GM12878 (cell line): ENCODE results near the gene RPL36. TPM values are rescaled to one million over a fixed set of nuclear protein-coding genes. Genes with fewer than 3 reads are reported as not detected.
A peak's percentile ranks its signal among the peaks of the same experiment; 100 is the strongest.

Source experiments
- ATAC-seq: fragments of 200-7000 bp; cut with Tn5 transposase; 3 replicates; pipeline ENCODE4 v1.9.1; 2020; ENCODE audit warnings: mild to moderate bottlenecking, moderate library complexity
- BruUV-seq: library from RNA; stranded (reverse); fragments of 400-500 nt; replicated peaks from 2 replicates; lab custom pipeline; 2021; lab: Mats Ljungman, UMichigan
- CTCF ChIA-PET: fragments of 300-600 bp; sonication (Branson Sonifier 250); formaldehyde crosslinking; extraction: SDS; loops from one replicate; lab custom pipeline; 2021; ENCODE audit warnings: inconsistent platforms; lab: Yijun Ruan, JAX
- POLR2A ChIA-PET: fragments of 350-600 bp; formaldehyde crosslinking; extraction: SDS; loops from one replicate; lab custom pipeline; 2021; ENCODE audit warnings: inconsistent platforms; lab: Charles Lee
- RAD21 ChIA-PET: fragments of 300-600 bp; sonication (Branson Sonifier 250); formaldehyde crosslinking; loops from one replicate; lab custom pipeline; 2023; ENCODE audit warnings: antibody characterized with exemption; ENCODE audit not compliant: unreplicated experiment; lab: Charles Lee
- SMC1A ChIA-PET: fragments of 300-600 bp; sonication (Branson Sonifier 250); formaldehyde crosslinking; loops from one replicate; lab custom pipeline; 2023; ENCODE audit not compliant: unreplicated experiment, uncharacterized antibody; lab: Charles Lee
- DNase-seq: peaks from one replicate; pipeline ENCODE4 v3.0.0-alpha.2; 2011; ENCODE audit warnings: low read depth, low spot score
- FAIRE-seq: peaks from 3 replicates; lab custom pipeline; 2011; peaks lifted over from hg19 to GRCh38; lab: Jason Lieb, UNC
- H2AFZ ChIP-seq: 2 replicates; pipeline ENCODE4 v1.6.0; 2011; ENCODE audit warnings: low read depth, low read length, control low read depth; ENCODE audit not compliant: control insufficient read depth
- H3K27ac ChIP-seq: 2 replicates; pipeline ENCODE4 v1.5.1; 2011; ENCODE audit warnings: control low read depth; ENCODE audit not compliant: control insufficient read depth, insufficient read depth
- H3K27me3 ChIP-seq, 2 experiments: replicated peaks in 1 of 2; 2 replicates each; pipeline versions ENCODE4 v1.6.0 to v1.6.1; 2011; ENCODE audit warnings: low read length in 1 of 2; ENCODE audit not compliant: control insufficient read depth in 2 of 2, insufficient read depth in 2 of 2
- H3K36me3 ChIP-seq, 2 experiments: 2 replicates each; pipeline ENCODE4 v1.5.1; 2011; ENCODE audit warnings: low read length in 1 of 2; ENCODE audit not compliant: control insufficient read depth in 2 of 2, insufficient read depth in 2 of 2
- H3K4me1 ChIP-seq: 2 replicates; pipeline ENCODE4 v1.6.1; 2011; ENCODE audit warnings: mild to moderate bottlenecking, low read length, moderate library complexity, mixed read lengths; ENCODE audit not compliant: control insufficient read depth, insufficient read depth
- H3K4me2 ChIP-seq: 2 replicates; pipeline ENCODE4 v1.6.0; 2011; ENCODE audit warnings: control low read depth; ENCODE audit not compliant: control insufficient read depth, insufficient read depth
- H3K4me3 ChIP-seq: fragments of 200-600 bp; sonication (generic); 2 replicates; pipeline ENCODE4 v1.5.1; 2016
- H3K79me2 ChIP-seq: 2 replicates; pipeline ENCODE4 v1.6.0; 2011; ENCODE audit warnings: low read length; ENCODE audit not compliant: control insufficient read depth, insufficient read depth
- H3K9ac ChIP-seq: 2 replicates; pipeline ENCODE4 v1.8.0; 2011; ENCODE audit warnings: low read length, control low read depth, mixed read lengths; ENCODE audit not compliant: control insufficient read depth, insufficient read depth
- H3K9me3 ChIP-seq: replicated peaks from 3 replicates; pipeline ENCODE4 v1.5.1; 2011; ENCODE audit warnings: mild to moderate bottlenecking, low read length; ENCODE audit not compliant: control insufficient read depth, insufficient read depth
- H4K20me1 ChIP-seq: 2 replicates; pipeline ENCODE4 v1.6.0; 2011; ENCODE audit not compliant: control insufficient read depth, insufficient read depth
- ASH2L ChIP-seq: fragments of 300-600, 200-600 bp; sonication (generic); IDR thresholded peaks from 2 replicates; pipeline ENCODE4 v1.6.1; 2017; ENCODE audit warnings: low read depth, mild to moderate bottlenecking, borderline replicate concordance
- BACH1 ChIP-seq: fragments of 450-650 bp; IDR thresholded peaks from 2 replicates; pipeline ENCODE4 v1.6.1; 2017; ENCODE audit warnings: mild to moderate bottlenecking, borderline replicate concordance
- BHLHE40 ChIP-seq, 2 experiments: fragments of 450-650 bp in 1 of 2; IDR thresholded peaks; 2 replicates each; pipeline ENCODE4 v1.6.1; 2011 to 2017; ENCODE audit warnings: low read depth in 2 of 2, borderline replicate concordance in 1 of 2, improper control_type of control experiment in 1 of 2, low read length in 1 of 2, mild to moderate bottlenecking in 1 of 2
- CBFB ChIP-seq: IDR thresholded peaks from 2 replicates; pipeline ENCODE4 v1.6.1; 2016; ENCODE audit warnings: antibody characterized with exemption, low read depth
- CBX5 ChIP-seq: sonication (generic); IDR thresholded peaks from 2 replicates; pipeline ENCODE4 v1.6.1; 2016; ENCODE audit warnings: low read depth, moderate library complexity, mild to moderate bottlenecking, inconsistent platforms
- IKZF1 ChIP-seq: fragments of 450-650 bp; conservative IDR thresholded peaks from 2 replicates; pipeline ENCODE4 v1.6.1; 2017; ENCODE audit warnings: antibody characterized with exemption, mild to moderate bottlenecking
- NR2F1 ChIP-seq: fragments of 450-650 bp; conservative IDR thresholded peaks from 2 replicates; pipeline ENCODE4 v1.6.1; 2017; ENCODE audit warnings: mild to moderate bottlenecking
- POLR2A ChIP-seq: IDR thresholded peaks from 2 replicates; pipeline ENCODE4 v1.6.1; 2011; ENCODE audit warnings: low read depth, mild to moderate bottlenecking, low read length
- POLR2AphosphoS5 ChIP-seq: IDR thresholded peaks from 2 replicates; pipeline ENCODE4 v1.6.1; 2011; ENCODE audit warnings: mild to moderate bottlenecking, low read length, inconsistent platforms
- SMAD5 ChIP-seq: IDR thresholded peaks from 2 replicates; pipeline ENCODE4 v1.6.1; 2016; ENCODE audit warnings: antibody characterized with exemption, low read depth
- TBL1XR1 ChIP-seq: IDR thresholded peaks from 2 replicates; pipeline ENCODE4 v1.6.1; 2012; ENCODE audit warnings: low read depth, low read length, improper control_type of control experiment
- TCF12 ChIP-seq: IDR thresholded peaks from 2 replicates; pipeline ENCODE4 v1.6.1; 2011; ENCODE audit warnings: low read depth, mild to moderate bottlenecking, low read length
- TCF3 ChIP-seq: IDR thresholded peaks from 2 replicates; pipeline ENCODE4 v1.6.1; 2012; ENCODE audit warnings: low read depth, mild to moderate bottlenecking, low read length, borderline replicate concordance; ENCODE audit not compliant: insufficient read depth
- ZBED1 ChIP-seq: IDR thresholded peaks from 2 replicates; pipeline ENCODE4 v1.6.1; 2016; ENCODE audit warnings: borderline replicate concordance
- ZNF384 ChIP-seq: IDR thresholded peaks from 2 replicates; pipeline ENCODE4 v1.6.1; 2012; ENCODE audit warnings: low read depth, mild to moderate bottlenecking, low read length, improper control_type of control experiment, borderline replicate concordance
- WGBS: methylation state at CpG from one replicate; pipeline ENCODE4 v1.1.6; 2016; ENCODE audit warnings: low lambda C conversion rate; ENCODE audit not compliant: insufficient replicate concordance, insufficient coverage; ENCODE audit errors: missing lambda C conversion rate; 5-methylcytosine and 5-hydroxymethylcytosine counted together
- in situ Hi-C: fragments of 300-500 bp; cut with MboI; formaldehyde crosslinking; loops from 9 replicates; pipeline ENCODE4 v1.14.3; 2018; ENCODE audit warnings: mixed read lengths
- intact Hi-C: fragments of 100-400 bp; cut with micrococcal nuclease; formaldehyde crosslinking; loops from one replicate; pipeline ENCODE4 v1.14.2; 2022; ENCODE audit not compliant: unreplicated experiment
- polyA plus RNA-seq, 11 experiments: library from polyadenylated mRNA; depleted of rRNA in 4 of 11; unstranded in 6 of 11; stranded (reverse) in 5 of 11; fragments of >200 nt; fragmentation: Nextera tagmentation in 4 of 11; fragmentation: Illumina TruSeq in 1 of 11; extraction: Ambion mirVana in 4 of 11; extraction: Trizol in 1 of 11; gene quantifications; 1 replicate in 1 of 11; 2 replicates in 10 of 11; pipeline versions ENCODE4 v1.2.1 to v1.2.3, GENCODE V29; 2011 to 2016; ENCODE audit warnings: inconsistent platforms in 2 of 11, missing spikeins in 2 of 11, low read depth in 1 of 11
- total RNA-seq, 4 experiments: library from RNA; depleted of rRNA in 3 of 4; stranded (reverse); fragments of >200 nt in 3 of 4; fragmentation: Illumina TruSeq in 1 of 4; extraction: Trizol in 1 of 4; gene quantifications; 2 replicates each; pipeline versions ENCODE4 v1.2.1 to v1.2.3, GENCODE V29; 2013 to 2021
- TF ChIP-seq, protein P1 (sequence below): fragments of 450-650 bp; IDR thresholded peaks from 2 replicates; pipeline ENCODE4 v1.6.1; 2017; ENCODE audit warnings: borderline replicate concordance
- TF ChIP-seq, protein P2 (sequence below): fragments of 150-350 bp; IDR thresholded peaks from 2 replicates; pipeline ENCODE4 v1.6.1; 2014; ENCODE audit warnings: mild to moderate bottlenecking, low read depth, low read length
- TF ChIP-seq, protein P3 (sequence below): fragments of 450-650 bp; IDR thresholded peaks from 2 replicates; pipeline ENCODE4 v1.6.1; 2014; ENCODE audit warnings: mild to moderate bottlenecking
- TF ChIP-seq, protein P4 (sequence below): IDR thresholded peaks from 2 replicates; pipeline ENCODE4 v1.6.1; 2011; ENCODE audit warnings: low read depth, mild to moderate bottlenecking, low read length, moderate library complexity, borderline replicate concordance; ENCODE audit errors: extremely low read depth

The RPL36 gene
- total and polyA plus RNA-seq, 10 of the 15 experiments (the other 5 are each of a cell fraction or from before 2014, with no cell fraction given) = 374 to 4,942 (median 2,053) TPM

DNA sequence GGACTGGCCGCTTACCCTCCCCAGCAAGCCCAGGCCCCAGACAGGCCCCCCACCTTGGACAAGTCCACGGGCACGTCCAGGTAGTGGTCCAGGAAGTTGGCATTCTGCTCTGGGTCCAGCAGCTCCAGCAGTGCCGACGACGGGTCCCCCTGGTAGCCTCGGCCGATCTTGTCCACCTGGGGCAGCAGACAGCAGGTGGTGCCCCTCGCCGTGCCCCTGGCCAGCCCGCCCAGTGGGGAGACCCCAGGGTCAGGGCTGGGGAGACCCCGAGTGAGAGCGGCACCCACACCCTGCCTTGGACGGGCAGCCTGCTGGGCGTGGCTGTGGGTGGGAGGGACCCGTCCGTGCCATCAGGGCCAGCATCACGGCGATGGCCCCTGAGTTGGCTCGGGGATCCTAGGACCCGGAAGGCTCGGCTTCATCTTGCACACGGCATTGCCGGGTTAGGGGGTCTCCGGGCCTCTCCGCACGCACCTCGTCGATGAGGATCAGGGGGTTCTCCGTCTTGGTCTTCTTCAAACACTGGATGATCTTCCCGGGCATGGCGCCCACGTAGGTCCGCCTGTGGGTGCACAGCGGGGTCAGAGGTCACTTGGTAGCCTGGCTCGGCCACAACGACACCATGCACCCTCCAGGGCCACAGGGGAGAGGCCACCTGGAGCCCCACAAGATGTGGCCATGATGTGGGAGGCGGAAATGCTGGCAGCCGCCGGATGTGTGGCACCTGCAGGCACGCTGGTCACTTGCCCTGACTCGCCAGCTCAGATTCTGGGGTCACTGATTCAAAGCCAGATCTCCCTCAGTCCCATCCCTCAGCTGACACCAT is 6.3 kb downstream of the RPL36 start:
- POLR2A ChIA-PET = interaction anchor here (0.6 kb wide), 1 partner anchor 451 kb away, joined by 4 read pairs; no protein-coding TSS in a partner anchor
- intact Hi-C loops = no loop called here
- FAIRE-seq = no peak
- Histone ChIP-seq H3K79me2 (peaks cover 32% of the 10 kb centered on the region), H4K20me1 (no peaks in the 10 kb centered on the region; the same call in 1 of the 2 replicates), H3K4me2 (no peak overlapping the region), H3K4me1 (peaks cover 10% of the 10 kb centered on the region), H3K27ac (no peak overlapping the region), H3K9me3 (no peaks in the 10 kb centered on the region), H3K27me3 (no peaks in the 10 kb centered on the region)
- ATAC-seq = no peak
- no peak for DNase-seq
- BruUV-seq = no TSS peak
- TF ChIP-seq TCF12 = no peak
- peak; percentile 16; the same call in 1 of the 2 replicates for TF ChIP-seq POLR2AphosphoS5
- TF ChIP-seq BACH1 = no peak
- TF ChIP-seq, protein P1, sequence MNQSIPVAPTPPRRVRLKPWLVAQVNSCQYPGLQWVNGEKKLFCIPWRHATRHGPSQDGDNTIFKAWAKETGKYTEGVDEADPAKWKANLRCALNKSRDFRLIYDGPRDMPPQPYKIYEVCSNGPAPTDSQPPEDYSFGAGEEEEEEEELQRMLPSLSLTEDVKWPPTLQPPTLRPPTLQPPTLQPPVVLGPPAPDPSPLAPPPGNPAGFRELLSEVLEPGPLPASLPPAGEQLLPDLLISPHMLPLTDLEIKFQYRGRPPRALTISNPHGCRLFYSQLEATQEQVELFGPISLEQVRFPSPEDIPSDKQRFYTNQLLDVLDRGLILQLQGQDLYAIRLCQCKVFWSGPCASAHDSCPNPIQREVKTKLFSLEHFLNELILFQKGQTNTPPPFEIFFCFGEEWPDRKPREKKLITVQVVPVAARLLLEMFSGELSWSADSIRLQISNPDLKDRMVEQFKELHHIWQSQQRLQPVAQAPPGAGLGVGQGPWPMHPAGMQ = no peak
- no peak for TF ChIP-seq TBL1XR1
- TF ChIP-seq IKZF1 = no peak
- TF ChIP-seq, protein P2, sequence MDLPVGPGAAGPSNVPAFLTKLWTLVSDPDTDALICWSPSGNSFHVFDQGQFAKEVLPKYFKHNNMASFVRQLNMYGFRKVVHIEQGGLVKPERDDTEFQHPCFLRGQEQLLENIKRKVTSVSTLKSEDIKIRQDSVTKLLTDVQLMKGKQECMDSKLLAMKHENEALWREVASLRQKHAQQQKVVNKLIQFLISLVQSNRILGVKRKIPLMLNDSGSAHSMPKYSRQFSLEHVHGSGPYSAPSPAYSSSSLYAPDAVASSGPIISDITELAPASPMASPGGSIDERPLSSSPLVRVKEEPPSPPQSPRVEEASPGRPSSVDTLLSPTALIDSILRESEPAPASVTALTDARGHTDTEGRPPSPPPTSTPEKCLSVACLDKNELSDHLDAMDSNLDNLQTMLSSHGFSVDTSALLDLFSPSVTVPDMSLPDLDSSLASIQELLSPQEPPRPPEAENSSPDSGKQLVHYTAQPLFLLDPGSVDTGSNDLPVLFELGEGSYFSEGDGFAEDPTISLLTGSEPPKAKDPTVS = no peak
- TF ChIP-seq, protein P3, sequence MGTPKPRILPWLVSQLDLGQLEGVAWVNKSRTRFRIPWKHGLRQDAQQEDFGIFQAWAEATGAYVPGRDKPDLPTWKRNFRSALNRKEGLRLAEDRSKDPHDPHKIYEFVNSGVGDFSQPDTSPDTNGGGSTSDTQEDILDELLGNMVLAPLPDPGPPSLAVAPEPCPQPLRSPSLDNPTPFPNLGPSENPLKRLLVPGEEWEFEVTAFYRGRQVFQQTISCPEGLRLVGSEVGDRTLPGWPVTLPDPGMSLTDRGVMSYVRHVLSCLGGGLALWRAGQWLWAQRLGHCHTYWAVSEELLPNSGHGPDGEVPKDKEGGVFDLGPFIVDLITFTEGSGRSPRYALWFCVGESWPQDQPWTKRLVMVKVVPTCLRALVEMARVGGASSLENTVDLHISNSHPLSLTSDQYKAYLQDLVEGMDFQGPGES = no peak
- peak; percentile 54 for TF ChIP-seq POLR2A
- TF ChIP-seq, protein P4, sequence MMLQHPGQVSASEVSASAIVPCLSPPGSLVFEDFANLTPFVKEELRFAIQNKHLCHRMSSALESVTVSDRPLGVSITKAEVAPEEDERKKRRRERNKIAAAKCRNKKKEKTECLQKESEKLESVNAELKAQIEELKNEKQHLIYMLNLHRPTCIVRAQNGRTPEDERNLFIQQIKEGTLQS = no peak
- no peak for TF ChIP-seq TCF3
- TF ChIP-seq ZBED1 = peak; percentile 45; the same call in 1 of the 2 replicates
- 0 out of 2 replicates have a peak, but pooled peaks have one; percentile 56 for TF ChIP-seq SMAD5
- TF ChIP-seq NR2F1 = 0 out of 2 replicates have a peak, but pooled peaks have one; percentile 43
- 0 out of 2 replicates have a peak, but pooled peaks have one; percentile 22 for TF ChIP-seq CBFB
- TF ChIP-seq ZNF384 = no peak
- no peak for TF ChIP-seq BHLHE40 (IDR thresholded peaks at IDR 0.05; ENCODE audit: borderline replicate concordance in 1 of 2, low read depth in 2 of 2, low read length in 1 of 2)
- no peak for TF ChIP-seq CBX5
- TF ChIP-seq ASH2L = no peak
- TF ChIP-seq, all 136 proteins: peak for 6
- in situ Hi-C loops = no loop called here
- Histone ChIP-seq H2AFZ (no peak overlapping the region), H3K9ac (no peak overlapping the region), H3K36me3 (peaks cover 17 to 68% of the 10 kb centered on the region in 2 experiments), H3K4me3 (no peak overlapping the region)
- CTCF ChIA-PET = no interaction called here
- RAD21 ChIA-PET = no interaction called here
- SMC1A ChIA-PET = no interaction called here
- WGBS = 94% methylated on average over 42 of the region's 42 CpGs
